Epithelial cell of proximal tubule (primary cell): ENCODE data around the gene CD9. TPM values are rescaled to one million over a fixed set of nuclear protein-coding genes. Genes with fewer than 3 reads are reported as not detected.

ENCODE experiments used
- DNase-seq: peaks from one replicate; pipeline ENCODE4 v3.0.0-alpha.2; 2011; ENCODE audit warnings: low read depth
- H3K4me3 ChIP-seq: 2 replicates; pipeline ENCODE4 v1.5.1; 2011; ENCODE audit warnings: low read depth, mild to moderate bottlenecking, low read length
- CTCF ChIP-seq: conservative IDR thresholded peaks from 2 replicates; pipeline ENCODE4 v1.5.1; 2012; ENCODE audit warnings: low read depth, mild to moderate bottlenecking, low read length
- total RNA-seq: library from RNA; depleted of rRNA; stranded (reverse); fragments of >200 nt; gene quantifications from 2 replicates; pipeline ENCODE4 v1.2.3, GENCODE V29; 2015

CD9 gene
- total RNA-seq, 1 donor from 2014 or later, result 284 TPM

- peak; percentile 53 for TF ChIP-seq CTCF
- peak overlapping the region; percentile 56 for H3K4me3 ChIP-seq
- no peak for DNase-seq
These were observed 78.4 kb downstream of the CD9 start for GRCh38 chr12:6278439-6279255.

GRCh38 chr12:6279256-6279628, 79.0 kb downstream of the CD9 start:
- DNase-seq, result no peak
- no peak overlapping the region for H3K4me3 ChIP-seq
- TF ChIP-seq CTCF, result no peak

GRCh38 chr12:6279631-6280030, 79.4 kb downstream of the CD9 start:
- no peak for TF ChIP-seq CTCF
- DNase-seq, result no peak
- H3K4me3 ChIP-seq, result no peak overlapping the region

- H3K4me3 ChIP-seq, result no peak overlapping the region
- TF ChIP-seq CTCF, result no peak
- peak; percentile 88 for DNase-seq
These were observed 79.9 kb downstream of the CD9 start for GRCh38 chr12:6280053-6280469.

- no peak overlapping the region for H3K4me3 ChIP-seq
- no peak for DNase-seq
- no peak for TF ChIP-seq CTCF
These were observed 80.5 kb downstream of the CD9 start for GRCh38 chr12:6280672-6281071.

GRCh38 chr12:6281081-6281809, 81.0 kb downstream of the CD9 start:
- no peak for DNase-seq
- no peak for TF ChIP-seq CTCF
- no peak overlapping the region for H3K4me3 ChIP-seq
